HG03460 (cell line): ENCODE measurements around the gene PARD6A.

Source experiments
- ATAC-seq: cut with Tn5 transposase; IDR thresholded peaks from one replicate; pipeline ENCODE4 v1.9.1; 2021; ENCODE audit not compliant: unreplicated experiment

Gene PARD6A

GRCh38 chr16:67653789-67654402 lies 6.9 kb upstream of the PARD6A start:
- no peak for ATAC-seq

- no peak for ATAC-seq
Measured at GRCh38 chr16:67654403-67654911, 6.3 kb upstream of the PARD6A start.

DNA sequence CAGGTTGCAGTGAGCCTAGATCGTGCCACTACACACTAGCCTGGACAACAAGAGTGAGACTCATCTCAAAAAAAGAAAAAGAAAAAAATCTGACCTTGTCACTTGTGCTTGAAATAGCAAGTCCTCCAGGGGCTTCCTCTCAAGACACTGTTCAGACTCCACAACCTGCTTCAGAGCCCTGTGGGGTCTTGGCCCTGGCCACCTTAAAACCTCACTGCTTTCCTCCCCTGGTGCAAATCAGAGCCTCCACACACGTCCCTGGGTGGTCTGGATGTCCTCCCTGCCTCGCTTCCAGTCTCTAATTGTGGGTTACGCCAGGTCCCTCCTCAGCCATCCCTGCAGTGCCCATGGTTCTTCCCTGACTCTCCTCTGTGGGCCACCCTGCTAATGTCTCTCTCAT lies 5.4 kb upstream of the PARD6A start:
- no peak for ATAC-seq

DNA sequence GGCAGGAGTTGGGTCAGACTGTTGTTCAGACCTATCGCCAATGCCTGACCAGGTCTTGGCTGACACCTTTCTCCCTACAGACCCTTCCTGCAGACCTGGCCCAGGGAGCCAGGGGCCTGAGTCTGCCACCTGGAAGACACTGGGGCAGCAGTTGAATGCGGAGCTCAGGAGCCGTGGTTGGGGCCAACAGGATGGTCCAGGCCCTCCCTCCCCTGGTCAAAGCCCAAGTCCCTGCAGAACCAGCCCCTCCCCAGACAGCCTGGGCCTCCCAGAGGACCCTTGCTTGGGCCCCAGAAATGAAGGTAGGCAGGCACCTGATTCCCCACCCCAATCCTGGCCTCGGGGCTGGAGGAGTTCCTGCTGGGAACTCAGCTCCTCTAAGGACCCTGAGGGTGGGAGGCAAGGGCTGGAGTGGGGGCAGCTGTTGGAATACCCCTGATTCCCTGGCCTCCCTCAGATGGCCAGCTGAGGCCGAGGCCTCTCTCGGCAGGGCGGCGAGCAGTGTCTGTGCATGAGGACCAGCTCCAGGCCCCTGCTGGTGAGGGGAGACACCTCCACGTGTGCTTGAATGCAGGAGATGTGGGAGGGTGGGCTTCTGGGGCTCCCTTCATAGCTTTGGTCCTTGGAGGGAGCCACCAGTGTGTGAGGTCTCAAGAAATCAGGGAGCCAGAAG lies 4.3 kb upstream of the PARD6A start:
- ATAC-seq: no peak

DNA sequence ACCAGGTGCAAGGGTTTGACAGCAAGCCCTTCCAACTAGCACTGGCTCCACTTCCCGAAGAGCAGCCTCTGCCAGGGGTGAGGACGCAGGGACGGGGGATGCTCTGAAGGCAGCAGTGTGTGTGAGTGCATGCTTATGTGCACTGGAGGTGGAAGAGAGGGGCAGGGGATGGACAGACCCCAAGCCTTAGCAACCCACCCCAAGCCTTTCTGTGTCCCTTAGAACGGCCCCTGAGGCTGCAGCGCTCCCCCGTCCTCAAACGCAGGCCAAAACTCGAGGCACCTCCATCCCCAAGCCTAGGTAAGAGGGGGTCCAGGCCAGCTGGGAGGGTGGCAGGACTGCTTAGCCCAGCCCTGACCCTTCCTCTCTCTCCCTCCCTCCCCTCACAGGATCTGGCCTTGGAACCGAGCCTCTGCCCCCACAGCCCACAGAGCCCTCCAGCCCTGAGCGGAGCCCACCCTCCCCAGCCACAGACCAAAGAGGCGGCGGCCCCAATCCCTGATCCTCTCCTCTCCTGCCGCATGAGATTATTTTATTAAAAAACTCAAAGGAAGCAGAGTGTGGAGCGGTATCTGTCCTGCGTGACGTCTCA lies 3.6 kb upstream of the PARD6A start:
- no peak for ATAC-seq

DNA sequence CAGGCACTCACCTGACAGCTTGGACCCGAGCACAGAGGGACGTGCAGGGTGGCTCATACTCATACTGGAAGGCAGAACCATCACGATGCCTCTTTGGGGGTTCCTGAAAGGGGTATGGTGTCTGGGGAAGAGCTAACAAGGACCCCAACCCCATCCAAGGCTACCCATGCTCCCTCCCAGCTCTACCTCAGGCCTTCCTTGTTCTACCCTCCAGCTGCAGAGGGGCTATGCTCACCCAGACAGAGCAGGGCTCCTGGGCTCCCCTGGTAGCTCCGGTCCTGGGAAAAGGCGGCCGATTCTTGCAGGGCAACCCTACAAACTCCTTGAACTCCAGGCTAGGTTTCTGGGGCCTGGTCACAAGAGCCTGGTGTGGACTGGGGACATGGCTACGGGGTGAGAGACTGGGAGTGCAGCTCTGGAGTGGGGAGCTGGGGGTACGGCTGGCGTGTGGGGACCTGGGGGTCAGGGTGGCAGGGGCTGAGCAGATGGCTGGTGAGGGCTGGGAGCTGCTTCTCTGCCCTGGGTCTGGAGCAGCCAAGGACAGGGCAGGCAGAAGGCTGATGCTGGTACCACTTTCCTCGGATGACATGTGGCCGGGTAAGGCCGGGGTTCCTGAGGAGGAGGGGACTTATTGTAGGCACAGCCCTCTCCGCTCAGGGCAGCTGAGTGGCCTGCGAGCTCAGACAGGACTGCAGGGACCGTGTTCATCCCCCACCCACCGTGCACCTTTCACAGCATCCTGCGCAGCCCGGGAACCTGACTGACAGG lies 2.8 kb upstream of the PARD6A start:
- no peak for ATAC-seq

DNA sequence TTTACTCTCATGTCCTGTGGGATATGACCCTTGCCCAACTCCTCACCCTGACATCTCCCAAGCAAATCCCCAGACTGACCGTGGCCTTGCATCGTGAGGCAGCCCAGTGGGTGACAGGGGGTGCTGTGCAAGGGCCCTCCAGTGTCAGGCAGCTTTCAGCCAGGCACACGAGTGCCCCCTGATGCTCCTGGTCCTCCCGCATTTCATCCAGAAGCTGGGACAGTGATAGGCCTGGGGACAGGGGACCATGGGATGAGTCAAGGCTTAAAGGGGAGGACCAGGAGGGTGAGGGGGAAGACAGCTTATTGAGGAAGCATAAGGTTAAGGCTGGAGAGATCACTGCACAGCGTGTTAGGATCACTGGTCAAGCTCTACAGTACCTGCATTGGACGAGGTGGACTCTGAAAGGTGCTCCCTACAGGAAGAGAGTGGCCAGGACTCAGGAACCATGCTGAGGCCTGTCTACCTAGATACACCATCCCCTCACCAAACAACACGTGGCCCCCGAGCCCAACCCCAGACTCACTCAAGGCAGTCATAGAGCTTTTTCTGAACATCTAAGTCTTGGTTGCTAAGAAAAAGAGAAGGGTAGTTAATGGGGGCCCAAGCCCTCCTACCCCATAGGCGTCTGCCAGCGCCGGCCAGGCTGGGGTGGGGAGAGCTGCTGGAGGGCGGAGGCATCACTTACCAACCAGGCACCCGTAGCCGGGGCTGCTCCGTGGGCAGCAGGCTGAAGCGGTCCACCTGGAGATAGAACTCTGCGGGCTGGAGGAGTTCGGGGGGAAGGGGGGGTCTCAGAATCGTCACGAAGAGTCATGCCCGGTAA lies 1.7 kb upstream of the PARD6A start:
- no peak for ATAC-seq

DNA sequence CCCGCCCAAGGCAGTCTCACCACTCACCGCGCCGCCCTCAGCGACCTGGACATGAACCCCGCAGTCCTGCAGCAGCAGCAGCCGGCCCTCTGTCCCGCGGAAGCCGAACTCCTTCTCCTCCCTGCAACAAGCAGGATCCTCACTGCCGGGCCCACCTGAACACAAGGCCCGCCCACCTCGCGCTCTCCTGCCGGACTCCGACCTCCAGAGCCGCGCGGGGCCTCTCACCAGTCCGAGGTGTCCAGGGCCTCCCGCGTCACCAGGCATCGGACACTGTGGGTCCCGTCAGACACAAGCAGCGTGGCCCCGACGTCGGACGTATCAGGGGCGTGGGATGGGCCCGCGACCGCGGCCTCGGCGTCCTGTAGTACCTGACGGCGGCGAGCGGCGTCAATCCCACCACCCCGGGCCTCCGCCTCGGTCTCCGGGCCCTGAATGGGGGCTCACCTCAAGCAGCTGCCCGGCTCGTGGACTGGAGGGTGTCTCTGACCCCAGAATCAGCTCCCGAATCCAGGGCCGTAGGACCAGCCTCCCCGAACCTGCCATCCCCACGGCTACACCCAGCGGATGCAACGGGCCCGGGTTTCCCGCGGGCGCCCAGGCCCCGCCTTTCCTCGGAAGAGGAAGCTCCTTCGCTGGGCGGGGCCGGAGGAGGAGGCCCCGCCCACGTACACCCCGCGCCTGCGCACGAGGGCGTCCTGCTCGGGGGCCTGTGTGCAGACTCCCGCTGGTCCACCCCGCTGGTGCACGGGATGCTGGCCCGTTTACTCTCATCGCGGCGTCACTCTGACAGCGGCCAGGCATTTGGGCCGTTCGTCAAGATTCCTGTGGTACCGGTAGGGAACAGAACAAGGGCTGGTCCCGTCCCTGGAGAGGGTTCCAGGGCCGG lies 841 bp upstream of the PARD6A start, which contains the start of gene ACD:
TSS of gene ACD (minus strand) at position 586 of the 889 bp plus-strand sequence. CDS start at position 546, 40 bp downstream.
- peak; percentile 48 for ATAC-seq

- ATAC-seq: no peak
Measured at GRCh38 chr16:67661101-67661761, 471 bp downstream of the PARD6A start.

GRCh38 chr16:67661886-67662652 lies 1.3 kb downstream of the PARD6A start:
- no peak for ATAC-seq

- no peak for ATAC-seq
Measured at GRCh38 chr16:67662653-67663010, 1.9 kb downstream of the PARD6A start.

DNA sequence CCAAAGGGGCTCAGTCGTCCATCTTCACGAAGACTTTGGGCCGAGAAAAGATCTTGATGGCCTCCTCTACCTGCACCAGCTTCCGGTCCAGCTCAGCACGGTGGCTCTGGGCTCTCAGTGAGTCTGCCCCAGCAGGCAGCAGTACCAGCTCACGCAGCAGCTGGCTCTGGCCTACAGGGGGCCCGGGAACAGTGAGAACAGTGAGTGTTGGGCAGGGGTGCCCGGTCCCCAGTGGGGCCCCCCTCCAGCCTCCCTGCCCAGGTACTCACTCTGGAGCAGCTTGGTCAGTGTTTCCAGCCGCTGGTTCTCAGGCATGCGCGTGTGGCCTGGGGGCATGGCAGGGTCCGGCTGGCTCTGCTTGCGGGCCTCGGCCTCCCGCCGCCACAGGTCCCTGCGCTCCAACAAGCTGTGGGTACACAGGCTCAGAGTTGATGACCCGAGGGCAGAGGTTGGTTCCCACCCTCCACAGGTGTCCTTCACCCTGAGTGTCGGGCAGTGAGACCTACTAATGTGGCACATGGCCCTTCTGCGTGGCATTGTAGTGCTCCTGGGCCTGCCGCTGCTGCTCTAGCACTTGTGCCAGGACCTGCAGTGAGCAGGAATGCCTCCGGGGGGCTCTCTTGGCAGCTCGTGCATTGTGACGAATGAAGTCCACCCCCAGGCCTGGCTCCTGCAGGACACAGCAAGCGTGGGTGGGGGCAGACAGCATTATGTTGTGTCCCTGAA lies 2.6 kb downstream of the PARD6A start:
- no peak for ATAC-seq

- ATAC-seq: no peak
Measured at GRCh38 chr16:67663877-67664222, 3.1 kb downstream of the PARD6A start.

DNA sequence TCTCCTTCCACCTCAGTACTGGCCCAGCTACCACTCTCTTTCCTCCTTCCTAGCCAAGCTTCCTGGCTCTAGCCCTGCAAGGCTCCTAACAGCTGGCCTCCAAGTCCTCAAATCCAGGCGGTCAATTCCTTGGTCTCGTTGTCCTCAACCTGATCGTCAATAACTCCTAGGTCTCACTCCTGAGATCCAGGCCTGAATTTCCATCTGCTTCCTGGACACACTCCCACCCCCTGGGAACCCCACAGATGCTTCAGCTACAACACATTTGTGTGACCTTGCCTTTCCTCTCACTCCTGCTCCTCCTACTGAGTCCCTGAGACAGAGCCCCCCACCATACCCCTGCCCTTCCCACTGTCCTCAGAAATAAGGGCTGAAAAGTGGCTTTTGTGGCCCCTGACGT lies 3.5 kb downstream of the PARD6A start:
- ATAC-seq: no peak

DNA sequence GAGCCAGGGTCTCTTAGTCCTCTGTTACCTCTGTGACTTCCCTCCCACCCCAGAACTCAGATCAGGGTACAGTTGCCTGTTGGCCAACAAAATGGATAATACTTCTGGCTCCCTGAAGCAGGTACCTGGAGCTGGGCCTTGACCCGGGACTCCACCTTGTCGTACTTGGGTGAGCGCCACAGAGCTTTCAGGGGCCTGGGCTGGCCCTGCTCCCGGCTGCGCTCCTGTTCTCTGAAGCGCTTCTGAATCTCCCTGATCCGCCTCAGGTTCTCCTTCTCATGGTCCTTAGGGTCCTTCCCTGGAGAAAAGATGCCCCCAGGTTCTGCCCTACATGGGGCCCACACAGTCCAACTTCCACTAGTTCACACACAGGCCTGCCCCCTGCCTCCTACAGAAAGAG lies 4.1 kb downstream of the PARD6A start:
- no peak for ATAC-seq

DNA sequence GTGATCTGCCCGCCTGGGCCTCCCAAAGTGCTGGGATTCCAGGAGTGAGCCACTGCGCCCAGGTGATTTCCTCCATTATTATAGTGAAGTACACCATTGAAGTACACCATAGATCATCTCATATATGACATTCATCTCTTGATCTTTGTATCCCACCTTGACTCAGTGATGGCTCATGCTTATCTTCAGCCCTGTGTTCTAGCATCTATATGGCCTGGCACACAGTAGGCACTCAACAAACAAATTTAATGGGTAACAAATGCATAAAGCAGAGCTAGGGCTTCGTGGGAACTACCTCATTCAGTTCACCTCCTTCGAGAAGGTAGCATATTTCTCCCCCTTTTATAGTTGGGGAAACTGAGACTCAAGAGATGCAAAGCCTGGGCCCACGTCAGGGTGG lies 4.8 kb downstream of the PARD6A start:
- no peak for ATAC-seq

GRCh38 chr16:67666032-67666551 lies 5.3 kb downstream of the PARD6A start:
- ATAC-seq: no peak
